Stimulated activated CD8-positive, alpha-beta memory T cell treated with anti-CD3 and anti-CD28 coated beads, Interleukin-12 subunit alpha, Interleukin-12 subunit beta, amount 100 ng/mL, for 4 hours (primary cell): ENCODE data around the gene ERI3.
"Not testable (repeated sequence)": the region's sequence is repeated elsewhere in the genome, so short reads cannot be mapped to it uniquely, and the experiment has no call there.

ENCODE experiments used
- DNase-seq: peaks from one replicate; pipeline ENCODE4 v3.0.0-alpha.2; 2020; ENCODE audit warnings: low read depth

The ERI3 gene

GRCh38 chr1:44212355-44213221 lies 142.5 kb downstream of the ERI3 start:
- DNase-seq, result no peak

GRCh38 chr1:44210595-44210994 lies 144.5 kb downstream of the ERI3 start:
- DNase-seq, result no peak

DNA sequence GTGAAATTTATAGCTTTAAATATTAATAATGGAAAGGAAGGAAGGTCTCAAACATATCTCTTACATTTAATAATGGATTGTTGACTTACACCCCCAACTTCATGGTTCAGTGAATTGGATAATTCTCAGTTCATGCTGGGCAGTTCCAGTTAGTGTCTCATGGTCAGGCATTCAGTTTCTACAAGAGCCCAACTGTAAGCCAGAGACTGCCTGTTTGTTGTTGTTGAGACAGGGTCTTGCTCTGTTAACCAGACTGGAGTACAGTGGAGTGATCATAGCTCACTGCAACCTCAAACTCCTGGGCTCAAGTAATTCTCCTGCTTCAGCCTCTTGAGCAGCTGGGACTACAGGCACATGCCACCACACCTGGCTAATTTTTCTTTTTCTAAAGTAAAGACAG lies 146.8 kb downstream of the ERI3 start:
- DNase-seq, result no peak

DNA sequence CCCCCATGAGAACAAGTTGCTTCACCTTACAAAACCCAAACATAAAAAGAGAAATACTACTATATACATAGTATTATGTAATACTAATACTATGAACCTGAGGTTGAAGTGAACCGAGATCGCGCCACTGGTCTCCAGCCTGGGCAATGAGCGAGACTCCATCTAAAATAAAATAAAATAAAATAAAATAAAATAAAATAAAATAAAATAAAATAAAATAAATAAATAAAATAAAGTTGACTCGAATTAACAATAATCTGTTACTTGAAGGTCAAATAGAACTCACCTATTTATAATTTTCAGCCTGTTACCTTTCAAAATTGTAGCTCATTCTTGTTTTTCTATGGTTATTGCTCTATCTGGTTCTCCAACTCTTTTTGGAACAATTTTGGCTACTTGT lies 148.5 kb downstream of the ERI3 start:
- DNase-seq, result not testable (repeated sequence)

GRCh38 chr1:44200336-44200735 lies 154.7 kb downstream of the ERI3 start:
- no peak for DNase-seq

- DNase-seq, result no peak
Measured at GRCh38 chr1:44174630-44175029, 180.4 kb downstream of the ERI3 start.
